Fibroblast of skin of left quadriceps (primary cell): ENCODE results near the gene SMIM38.
"Not testable (repeated sequence)": the region's sequence is repeated elsewhere in the genome, so short reads cannot be mapped to it uniquely, and the experiment has no call there.

Experiments used
- DNase-seq, 2 experiments: peaks; one replicate each; pipeline ENCODE4 v3.0.0-alpha.2; 2013; ENCODE audit warnings: low read depth in 2 of 2

The SMIM38 gene

GRCh38 chr11:69140161-69140560 lies 15.6 kb upstream of the SMIM38 start:
- not testable (repeated sequence) for DNase-seq

GRCh38 chr11:69140635-69141034 lies 15.1 kb upstream of the SMIM38 start:
- DNase-seq = no peak

GRCh38 chr11:69141742-69142141 lies 14.0 kb upstream of the SMIM38 start:
- no peak for DNase-seq

GRCh38 chr11:69142895-69143294 lies 12.8 kb upstream of the SMIM38 start:
- DNase-seq = no peak

- DNase-seq = no peak
Observed at GRCh38 chr11:69144316-69145049, 11.3 kb upstream of the SMIM38 start.

- peak; percentile 58 to 71 for DNase-seq
Observed at GRCh38 chr11:69145050-69145380, 10.7 kb upstream of the SMIM38 start.

- no peak for DNase-seq
Observed at GRCh38 chr11:69148377-69148762, 7.4 kb upstream of the SMIM38 start.

GRCh38 chr11:69148806-69149205 lies 6.9 kb upstream of the SMIM38 start:
- no peak for DNase-seq

GRCh38 chr11:69149338-69150045 lies 6.2 kb upstream of the SMIM38 start:
- DNase-seq = not testable (repeated sequence)

- DNase-seq = no peak
Observed at GRCh38 chr11:69150175-69150574, 5.6 kb upstream of the SMIM38 start.

- no peak for DNase-seq
Observed at GRCh38 chr11:69151836-69152235, 3.9 kb upstream of the SMIM38 start.

GRCh38 chr11:69152733-69153421 lies 2.9 kb upstream of the SMIM38 start:
- DNase-seq = no peak

GRCh38 chr11:69153661-69154060 lies 2.1 kb upstream of the SMIM38 start:
- DNase-seq = no peak

- no peak for DNase-seq
Observed at GRCh38 chr11:69154211-69154913, 1.4 kb upstream of the SMIM38 start.

- no peak for DNase-seq
Observed at GRCh38 chr11:69154938-69155301, 815 bp upstream of the SMIM38 start.

- DNase-seq = no peak
Observed at GRCh38 chr11:69156235-69156639, 502 bp downstream of the SMIM38 start.

GRCh38 chr11:69156673-69157155 lies 979 bp downstream of the SMIM38 start:
- no peak for DNase-seq

GRCh38 chr11:69157156-69157821 lies 1.6 kb downstream of the SMIM38 start:
- peak; percentile 22 to 27 for DNase-seq

- DNase-seq = no peak
Observed at GRCh38 chr11:69157822-69158231, 2.1 kb downstream of the SMIM38 start.

GRCh38 chr11:69158301-69159149 lies 2.8 kb downstream of the SMIM38 start:
- DNase-seq = no peak
